SK-N-SH treated with all-trans-retinoic acid at 6 μM for 48 hours (cell line): ENCODE measurements around the gene DDRGK1.

Experiments
- ATAC-seq: fragments of 200-7000 bp; cut with Tn5 transposase; 3 replicates; pipeline ENCODE4 v1.9.1; 2020; ENCODE audit warnings: mild to moderate bottlenecking, moderate library complexity
- ARNTL ChIP-seq: fragments of 450-650 bp; formaldehyde crosslinking; IDR thresholded peaks from 2 replicates; pipeline ENCODE4 v1.5.0; 2020; ENCODE audit warnings: low read depth, mild to moderate bottlenecking, moderate library complexity, borderline replicate concordance
- BACH2 ChIP-seq: fragments of 250-450 bp; sonication (Bioruptor Pico); IDR thresholded peaks from 2 replicates; pipeline ENCODE4 v1.9.0; 2021; ENCODE audit warnings: mild to moderate bottlenecking, borderline replicate concordance
- CSDC2 ChIP-seq: fragments of 250-450 bp; sonication (Bioruptor Pico); IDR thresholded peaks from 2 replicates; pipeline ENCODE4 v1.5.0; 2020; ENCODE audit warnings: mild to moderate bottlenecking, moderate library complexity
- GLIS3 ChIP-seq: fragments of 250-450 bp; sonication (Bioruptor Pico); IDR thresholded peaks from 2 replicates; pipeline ENCODE4 v1.5.0; 2020; ENCODE audit warnings: mild to moderate bottlenecking, moderate library complexity
- ISL1 ChIP-seq: fragments of 250-450 bp; sonication (Bioruptor Pico); IDR thresholded peaks from 2 replicates; pipeline ENCODE4 v2.1.2; 2022; ENCODE audit warnings: mild to moderate bottlenecking, moderate library complexity
- OSR1 ChIP-seq: fragments of 250-450 bp; sonication (Bioruptor Pico); IDR thresholded peaks from 2 replicates; pipeline ENCODE4 v1.8.0; 2022; ENCODE audit warnings: moderate library complexity, mild to moderate bottlenecking, inconsistent platforms
- PPARA ChIP-seq: fragments of 250-450 bp; sonication (Bioruptor Pico); IDR thresholded peaks from 2 replicates; pipeline ENCODE4 v1.5.0; 2020; ENCODE audit warnings: mild to moderate bottlenecking, borderline replicate concordance
- RARB ChIP-seq: fragments of 250-450 bp; sonication (Bioruptor Pico); IDR thresholded peaks from 2 replicates; pipeline ENCODE4 v1.8.0; 2021; ENCODE audit warnings: mild to moderate bottlenecking, moderate library complexity
- TCF4 ChIP-seq: fragments of 250-450 bp; sonication (Bioruptor Pico); IDR thresholded peaks from 2 replicates; pipeline ENCODE4 v1.8.0; 2021; ENCODE audit warnings: mild to moderate bottlenecking, moderate library complexity, borderline replicate concordance
- TOX ChIP-seq: fragments of 250-450 bp; sonication (Bioruptor Pico); IDR thresholded peaks from 2 replicates; pipeline ENCODE4 v1.8.0; 2021; ENCODE audit warnings: mild to moderate bottlenecking, moderate library complexity, borderline replicate concordance
- ZFP3 ChIP-seq: fragments of 250-450 bp; sonication (Bioruptor Pico); IDR thresholded peaks from 2 replicates; pipeline ENCODE4 v1.5.0; 2020; ENCODE audit warnings: mild to moderate bottlenecking, moderate library complexity
- ZFP30 ChIP-seq: fragments of 450-650 bp; formaldehyde crosslinking; IDR thresholded peaks from 2 replicates; pipeline ENCODE4 v1.5.0; 2022; ENCODE audit warnings: mild to moderate bottlenecking, moderate library complexity
- ZNF565 ChIP-seq: fragments of 450-650 bp; formaldehyde crosslinking; conservative IDR thresholded peaks from 2 replicates; pipeline ENCODE4 v1.5.0; 2020; ENCODE audit warnings: low read depth, mild to moderate bottlenecking, moderate library complexity
- ZNF70 ChIP-seq: fragments of 450-650 bp; formaldehyde crosslinking; IDR thresholded peaks from 2 replicates; pipeline ENCODE4 v1.5.0; 2020; ENCODE audit warnings: mild to moderate bottlenecking, moderate library complexity
- ZNF8 ChIP-seq: fragments of 450-650 bp; formaldehyde crosslinking; IDR thresholded peaks from 2 replicates; pipeline ENCODE4 v1.5.0; 2020; ENCODE audit warnings: mild to moderate bottlenecking, moderate library complexity
- TF ChIP-seq, protein P1 (sequence below): fragments of 250-450 bp; sonication (Bioruptor Pico); IDR thresholded peaks from 2 replicates; pipeline ENCODE4 v1.8.0; 2020; ENCODE audit warnings: mild to moderate bottlenecking, moderate library complexity, borderline replicate concordance
- TF ChIP-seq, protein P2 (sequence below): fragments of 250-450 bp; sonication (Bioruptor Pico); IDR thresholded peaks from 2 replicates; pipeline ENCODE4 v1.5.1; 2021; ENCODE audit warnings: mild to moderate bottlenecking, moderate library complexity
- TF ChIP-seq, protein P3 (sequence below): fragments of 250-450 bp; sonication (Bioruptor Pico); IDR thresholded peaks from 2 replicates; pipeline ENCODE4 v1.5.0; 2020; ENCODE audit warnings: mild to moderate bottlenecking, moderate library complexity
- TF ChIP-seq, protein P4 (sequence below): fragments of 250-450 bp; sonication (Bioruptor Pico); IDR thresholded peaks from 2 replicates; pipeline ENCODE4 v1.8.0; 2021; ENCODE audit warnings: low read depth, mild to moderate bottlenecking, moderate library complexity, borderline replicate concordance

Gene DDRGK1

DNA sequence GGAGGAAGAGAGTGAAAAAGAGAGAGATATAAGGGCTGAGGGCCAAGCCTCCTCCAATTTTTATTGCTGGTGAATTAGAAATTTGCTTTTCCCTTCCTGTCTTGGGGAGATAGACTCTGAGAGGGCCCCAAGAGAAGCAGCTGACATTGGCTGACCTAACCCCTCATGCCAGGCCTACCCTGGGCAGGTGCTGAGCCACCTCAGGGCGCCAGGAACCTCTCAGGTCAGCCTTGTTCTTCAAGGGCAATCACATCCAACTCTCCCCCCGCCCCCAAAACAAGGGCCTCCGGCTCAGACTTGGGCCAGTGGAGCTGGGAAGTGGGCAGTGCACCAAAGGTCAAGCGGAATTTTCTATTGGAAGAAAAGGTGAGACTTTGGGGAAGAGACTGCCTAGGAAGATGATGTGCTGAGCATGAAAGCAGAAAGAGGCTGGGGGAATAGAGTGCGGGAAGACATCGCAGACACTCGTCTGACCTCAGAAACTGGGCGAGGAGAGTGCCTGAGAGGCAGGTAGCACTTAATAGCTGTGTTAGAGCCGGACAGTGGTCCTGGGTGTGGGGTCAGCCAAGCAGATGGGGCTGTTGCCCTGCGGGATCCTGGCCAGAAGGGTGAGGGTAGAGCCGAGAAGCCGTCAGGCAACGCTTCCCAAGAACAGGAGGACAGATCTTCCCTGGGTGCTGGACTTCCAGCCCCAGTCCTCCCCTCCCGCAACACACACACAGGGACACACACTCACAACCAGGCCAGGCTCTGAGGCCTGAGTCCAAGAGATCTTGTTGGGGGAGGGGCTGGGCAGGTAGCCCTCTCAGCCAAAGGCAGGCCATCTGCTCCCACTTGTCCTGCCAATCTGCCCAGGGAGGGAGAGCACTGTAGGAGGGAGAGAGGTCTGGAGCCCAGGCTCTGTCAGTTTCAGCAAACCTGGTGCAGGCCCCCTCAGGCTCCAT lies 41.1 kb downstream of the DDRGK1 start:
- no peak for TF ChIP-seq ZNF70
- TF ChIP-seq, protein P1, sequence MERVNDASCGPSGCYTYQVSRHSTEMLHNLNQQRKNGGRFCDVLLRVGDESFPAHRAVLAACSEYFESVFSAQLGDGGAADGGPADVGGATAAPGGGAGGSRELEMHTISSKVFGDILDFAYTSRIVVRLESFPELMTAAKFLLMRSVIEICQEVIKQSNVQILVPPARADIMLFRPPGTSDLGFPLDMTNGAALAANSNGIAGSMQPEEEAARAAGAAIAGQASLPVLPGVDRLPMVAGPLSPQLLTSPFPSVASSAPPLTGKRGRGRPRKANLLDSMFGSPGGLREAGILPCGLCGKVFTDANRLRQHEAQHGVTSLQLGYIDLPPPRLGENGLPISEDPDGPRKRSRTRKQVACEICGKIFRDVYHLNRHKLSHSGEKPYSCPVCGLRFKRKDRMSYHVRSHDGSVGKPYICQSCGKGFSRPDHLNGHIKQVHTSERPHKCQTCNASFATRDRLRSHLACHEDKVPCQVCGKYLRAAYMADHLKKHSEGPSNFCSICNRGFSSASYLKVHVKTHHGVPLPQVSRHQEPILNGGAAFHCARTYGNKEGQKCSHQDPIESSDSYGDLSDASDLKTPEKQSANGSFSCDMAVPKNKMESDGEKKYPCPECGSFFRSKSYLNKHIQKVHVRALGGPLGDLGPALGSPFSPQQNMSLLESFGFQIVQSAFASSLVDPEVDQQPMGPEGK = no peak
- TF ChIP-seq, protein P2, sequence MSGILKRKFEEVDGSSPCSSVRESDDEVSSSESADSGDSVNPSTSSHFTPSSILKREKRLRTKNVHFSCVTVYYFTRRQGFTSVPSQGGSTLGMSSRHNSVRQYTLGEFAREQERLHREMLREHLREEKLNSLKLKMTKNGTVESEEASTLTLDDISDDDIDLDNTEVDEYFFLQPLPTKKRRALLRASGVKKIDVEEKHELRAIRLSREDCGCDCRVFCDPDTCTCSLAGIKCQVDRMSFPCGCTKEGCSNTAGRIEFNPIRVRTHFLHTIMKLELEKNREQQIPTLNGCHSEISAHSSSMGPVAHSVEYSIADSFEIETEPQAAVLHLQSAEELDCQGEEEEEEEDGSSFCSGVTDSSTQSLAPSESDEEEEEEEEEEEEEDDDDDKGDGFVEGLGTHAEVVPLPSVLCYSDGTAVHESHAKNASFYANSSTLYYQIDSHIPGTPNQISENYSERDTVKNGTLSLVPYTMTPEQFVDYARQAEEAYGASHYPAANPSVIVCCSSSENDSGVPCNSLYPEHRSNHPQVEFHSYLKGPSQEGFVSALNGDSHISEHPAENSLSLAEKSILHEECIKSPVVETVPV (CRISPR knock-in tag) = no peak
- TF ChIP-seq ARNTL = no peak
- ATAC-seq = no peak

DNA sequence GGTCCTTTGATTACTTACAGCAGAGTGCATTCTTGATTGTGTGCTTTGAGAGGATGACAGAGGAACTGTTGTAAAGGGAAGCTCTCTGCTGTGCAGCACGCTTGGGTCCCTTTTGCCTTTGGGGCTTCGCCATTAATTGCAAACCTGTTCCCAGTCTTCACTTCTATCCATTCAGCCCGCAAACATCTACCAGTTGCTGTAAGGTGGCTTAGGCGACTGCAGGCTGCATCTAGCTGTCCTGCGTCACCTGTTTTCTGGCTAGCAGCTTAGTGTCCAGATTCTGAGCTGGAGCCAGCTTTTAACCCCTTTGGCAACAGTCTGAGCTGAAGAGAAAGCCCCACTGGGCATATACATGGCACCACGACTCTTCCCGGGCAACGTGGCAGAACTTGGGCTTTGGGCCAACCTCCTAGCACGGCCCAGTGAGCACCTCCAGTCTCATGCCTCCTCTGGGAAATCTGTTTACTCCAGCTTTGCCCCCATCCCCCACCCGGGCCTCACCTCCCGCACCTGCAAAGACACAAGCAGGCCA lies 42.3 kb downstream of the DDRGK1 start:
- TF ChIP-seq CSDC2 (CRISPR knock-in tag) (no peak), RARB (CRISPR knock-in tag) (no peak), TOX (no peak)

DNA sequence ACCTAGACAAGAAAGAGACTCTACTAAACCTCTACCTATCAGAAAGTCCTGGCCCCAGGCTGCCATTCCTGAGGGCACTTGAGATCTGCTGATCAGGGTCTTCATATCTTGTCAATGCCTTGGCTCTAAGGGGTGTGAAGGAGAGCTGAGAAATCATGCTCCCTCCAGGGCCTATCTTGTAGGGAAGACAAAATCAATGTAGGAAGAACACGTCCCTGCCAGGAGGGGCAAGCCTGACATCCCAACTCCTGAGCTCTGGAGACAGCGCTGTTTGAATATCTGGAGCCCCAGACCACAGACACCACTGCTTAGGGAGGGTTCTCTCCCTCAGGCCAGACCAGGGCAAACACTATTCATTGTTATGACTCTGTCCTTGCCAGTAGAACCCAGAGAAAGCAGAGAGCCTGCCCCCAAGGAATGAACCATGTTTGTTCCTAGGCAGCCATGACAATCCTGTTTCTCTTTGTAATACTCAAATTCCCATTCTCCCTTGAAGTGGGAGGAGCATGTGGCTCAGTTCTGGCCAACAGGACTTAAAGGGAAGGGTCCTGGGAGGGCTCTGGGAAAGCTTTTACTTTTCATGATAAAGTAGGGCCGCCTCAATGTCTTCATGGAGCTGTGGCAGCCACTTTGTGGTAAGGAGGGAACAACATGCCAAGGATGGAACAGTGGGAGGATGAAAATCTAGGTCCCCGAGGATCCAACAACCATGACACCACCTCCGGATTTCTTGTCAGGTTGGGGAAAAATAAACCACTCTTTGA lies 43.0 kb downstream of the DDRGK1 start:
- TF ChIP-seq ISL1 (CRISPR knock-in tag) (no peak), TCF4 (CRISPR knock-in tag) (no peak), GLIS3 (no peak), OSR1 (CRISPR knock-in tag) (no peak), ZFP30 (CRISPR knock-in tag) (no peak), PPARA (CRISPR knock-in tag) (no peak), ZNF565 (CRISPR knock-in tag) (no peak), CSDC2 (CRISPR knock-in tag) (no peak), ZNF8 (CRISPR knock-in tag) (no peak), ARNTL (no peak), ZFP3 (CRISPR knock-in tag) (no peak)
- TF ChIP-seq, protein P3, sequence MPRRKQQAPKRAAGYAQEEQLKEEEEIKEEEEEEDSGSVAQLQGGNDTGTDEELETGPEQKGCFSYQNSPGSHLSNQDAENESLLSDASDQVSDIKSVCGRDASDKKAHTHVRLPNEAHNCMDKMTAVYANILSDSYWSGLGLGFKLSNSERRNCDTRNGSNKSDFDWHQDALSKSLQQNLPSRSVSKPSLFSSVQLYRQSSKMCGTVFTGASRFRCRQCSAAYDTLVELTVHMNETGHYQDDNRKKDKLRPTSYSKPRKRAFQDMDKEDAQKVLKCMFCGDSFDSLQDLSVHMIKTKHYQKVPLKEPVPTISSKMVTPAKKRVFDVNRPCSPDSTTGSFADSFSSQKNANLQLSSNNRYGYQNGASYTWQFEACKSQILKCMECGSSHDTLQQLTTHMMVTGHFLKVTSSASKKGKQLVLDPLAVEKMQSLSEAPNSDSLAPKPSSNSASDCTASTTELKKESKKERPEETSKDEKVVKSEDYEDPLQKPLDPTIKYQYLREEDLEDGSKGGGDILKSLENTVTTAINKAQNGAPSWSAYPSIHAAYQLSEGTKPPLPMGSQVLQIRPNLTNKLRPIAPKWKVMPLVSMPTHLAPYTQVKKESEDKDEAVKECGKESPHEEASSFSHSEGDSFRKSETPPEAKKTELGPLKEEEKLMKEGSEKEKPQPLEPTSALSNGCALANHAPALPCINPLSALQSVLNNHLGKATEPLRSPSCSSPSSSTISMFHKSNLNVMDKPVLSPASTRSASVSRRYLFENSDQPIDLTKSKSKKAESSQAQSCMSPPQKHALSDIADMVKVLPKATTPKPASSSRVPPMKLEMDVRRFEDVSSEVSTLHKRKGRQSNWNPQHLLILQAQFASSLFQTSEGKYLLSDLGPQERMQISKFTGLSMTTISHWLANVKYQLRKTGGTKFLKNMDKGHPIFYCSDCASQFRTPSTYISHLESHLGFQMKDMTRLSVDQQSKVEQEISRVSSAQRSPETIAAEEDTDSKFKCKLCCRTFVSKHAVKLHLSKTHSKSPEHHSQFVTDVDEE (CRISPR knock-in tag) = no peak
- ATAC-seq = no peak

More for the DNA sequence above, 42.3 kb downstream of the DDRGK1 start:
- ATAC-seq = no peak

DNA sequence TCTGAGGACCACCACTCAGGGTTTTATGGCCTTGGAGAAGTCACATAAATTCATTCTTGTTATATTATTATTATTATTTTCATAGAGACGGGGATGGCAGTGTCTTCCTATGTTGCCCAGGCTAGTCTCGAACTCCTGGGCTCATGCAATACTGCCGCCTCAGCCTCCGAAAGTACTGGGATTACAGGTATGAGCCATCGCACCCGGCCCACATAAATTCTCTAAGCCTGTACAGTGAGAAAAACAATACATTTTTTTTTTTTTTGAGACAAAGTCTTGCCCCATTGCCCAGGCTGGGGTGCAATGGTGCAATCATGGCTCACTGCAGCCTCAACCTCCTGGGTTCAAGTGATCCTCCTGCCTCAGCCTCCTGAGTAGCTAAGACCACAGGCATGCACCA lies 44.1 kb downstream of the DDRGK1 start:
- no peak for ATAC-seq

More for the DNA sequence above, 44.1 kb downstream of the DDRGK1 start:
- TF ChIP-seq, protein P4, sequence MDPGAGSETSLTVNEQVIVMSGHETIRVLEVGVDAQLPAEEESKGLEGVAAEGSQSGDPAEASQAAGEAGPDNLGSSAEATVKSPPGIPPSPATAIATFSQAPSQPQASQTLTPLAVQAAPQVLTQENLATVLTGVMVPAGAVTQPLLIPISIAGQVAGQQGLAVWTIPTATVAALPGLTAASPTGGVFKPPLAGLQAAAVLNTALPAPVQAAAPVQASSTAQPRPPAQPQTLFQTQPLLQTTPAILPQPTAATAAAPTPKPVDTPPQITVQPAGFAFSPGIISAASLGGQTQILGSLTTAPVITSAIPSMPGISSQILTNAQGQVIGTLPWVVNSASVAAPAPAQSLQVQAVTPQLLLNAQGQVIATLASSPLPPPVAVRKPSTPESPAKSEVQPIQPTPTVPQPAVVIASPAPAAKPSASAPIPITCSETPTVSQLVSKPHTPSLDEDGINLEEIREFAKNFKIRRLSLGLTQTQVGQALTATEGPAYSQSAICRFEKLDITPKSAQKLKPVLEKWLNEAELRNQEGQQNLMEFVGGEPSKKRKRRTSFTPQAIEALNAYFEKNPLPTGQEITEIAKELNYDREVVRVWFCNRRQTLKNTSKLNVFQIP (CRISPR knock-in tag) = no peak
- no peak for TF ChIP-seq BACH2 (CRISPR knock-in tag)
- no peak for TF ChIP-seq ARNTL
- TF ChIP-seq RARB (CRISPR knock-in tag) = no peak
- TF ChIP-seq ZFP30 (CRISPR knock-in tag) = no peak
- TF ChIP-seq, protein P2 (CRISPR knock-in tag) = no peak
- no peak for TF ChIP-seq ZNF565 (CRISPR knock-in tag)
- TF ChIP-seq, protein P1 = no peak
- no peak for TF ChIP-seq PPARA (CRISPR knock-in tag)
- TF ChIP-seq ISL1 (CRISPR knock-in tag) = no peak
